ENCODE data around the gene GYPA. TPM values are rescaled to one million over a fixed set of nuclear protein-coding genes. Genes with fewer than 3 reads are reported as not detected.
"Not testable (repeated sequence)": the region's sequence is repeated elsewhere in the genome, so short reads cannot be mapped to it uniquely, and the experiment has no call there.

GYPA gene
- 1 to 10 TPM in 1 of 4 donors, not detected in 3; 4.2 TPM for total RNA-seq

- intact Hi-C loops (cut with DNase I; ENCODE audit: low total_unique reads); H3K36me3 ChIP-seq; H3K27me3 ChIP-seq; H3K9me3 ChIP-seq; H3K27ac ChIP-seq; H3K4me3 ChIP-seq; H3K4me1 ChIP-seq; DNase-seq: not testable (repeated sequence)
Measured at GRCh38 chr4:144140594-144141295, at the start of gene GYPA. GYPA (minus strand) TSS chr4:144140718; CDS start chr4:144140635, 83 bp downstream.

- intact Hi-C loops (cut with DNase I; ENCODE audit: low total_unique reads), result no loop called here
- no peak overlapping the region for H3K27ac ChIP-seq
Measured at GRCh38 chr4:144190009-144190408, 49.5 kb upstream of the GYPA start.

GRCh38 chr4:144189121-144189520 lies 48.6 kb upstream of the GYPA start:
- Histone ChIP-seq H3K4me3 (no peak overlapping the region), H3K27ac (no peak overlapping the region), H3K27me3 (no peaks in the 10 kb centered on the region), H3K36me3 (no peaks in the 10 kb centered on the region), H3K9me3 (no peaks in the 10 kb centered on the region), H3K4me1 (no peaks in the 10 kb centered on the region)
- TF ChIP-seq, protein P1, sequence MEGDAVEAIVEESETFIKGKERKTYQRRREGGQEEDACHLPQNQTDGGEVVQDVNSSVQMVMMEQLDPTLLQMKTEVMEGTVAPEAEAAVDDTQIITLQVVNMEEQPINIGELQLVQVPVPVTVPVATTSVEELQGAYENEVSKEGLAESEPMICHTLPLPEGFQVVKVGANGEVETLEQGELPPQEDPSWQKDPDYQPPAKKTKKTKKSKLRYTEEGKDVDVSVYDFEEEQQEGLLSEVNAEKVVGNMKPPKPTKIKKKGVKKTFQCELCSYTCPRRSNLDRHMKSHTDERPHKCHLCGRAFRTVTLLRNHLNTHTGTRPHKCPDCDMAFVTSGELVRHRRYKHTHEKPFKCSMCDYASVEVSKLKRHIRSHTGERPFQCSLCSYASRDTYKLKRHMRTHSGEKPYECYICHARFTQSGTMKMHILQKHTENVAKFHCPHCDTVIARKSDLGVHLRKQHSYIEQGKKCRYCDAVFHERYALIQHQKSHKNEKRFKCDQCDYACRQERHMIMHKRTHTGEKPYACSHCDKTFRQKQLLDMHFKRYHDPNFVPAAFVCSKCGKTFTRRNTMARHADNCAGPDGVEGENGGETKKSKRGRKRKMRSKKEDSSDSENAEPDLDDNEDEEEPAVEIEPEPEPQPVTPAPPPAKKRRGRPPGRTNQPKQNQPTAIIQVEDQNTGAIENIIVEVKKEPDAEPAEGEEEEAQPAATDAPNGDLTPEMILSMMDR (IDR thresholded peaks at IDR 0.05), result no peak
- intact Hi-C loops (cut with DNase I; ENCODE audit: low total_unique reads), result no loop called here
- DNase-seq, result no peak

More at GRCh38 chr4:144190009-144190408, 49.5 kb upstream of the GYPA start:
- Histone ChIP-seq H3K4me1 (no peaks in the 10 kb centered on the region), H3K36me3 (no peaks in the 10 kb centered on the region), H3K27me3 (no peaks in the 10 kb centered on the region), H3K9me3 (no peaks in the 10 kb centered on the region), H3K4me3 (no peak overlapping the region)
- DNase-seq, result no peak
- no peak for TF ChIP-seq POLR2A (IDR thresholded peaks at IDR 0.05)
- TF ChIP-seq, protein P1 (IDR thresholded peaks at IDR 0.05), result no peak

DNA sequence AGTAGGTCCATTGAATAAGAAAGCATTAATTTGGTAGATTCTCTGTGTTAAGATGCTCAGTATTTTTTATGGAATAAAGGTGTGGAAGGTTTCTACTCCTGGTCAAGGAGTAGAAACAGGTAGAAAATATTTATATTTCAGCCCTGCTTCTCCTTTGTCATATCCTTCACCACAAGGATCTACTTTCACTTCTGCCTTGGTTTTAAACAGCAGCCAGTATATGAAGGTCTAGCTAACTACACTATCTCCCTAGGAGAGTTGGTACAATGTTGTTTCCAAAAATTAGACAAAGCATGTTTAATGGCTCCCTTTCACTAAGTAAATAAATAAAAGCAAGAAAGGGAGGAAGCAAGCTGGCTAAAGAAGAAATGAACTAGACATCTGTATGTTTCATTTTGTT lies 44.6 kb upstream of the GYPA start:
- H3K27me3 ChIP-seq, result no peaks in the 10 kb centered on the region
- no peak overlapping the region for H3K4me3 ChIP-seq
- no peak for TF ChIP-seq POLR2A (IDR thresholded peaks at IDR 0.05)
- TF ChIP-seq, protein P1 (IDR thresholded peaks at IDR 0.05), result no peak
- no peaks in the 10 kb centered on the region for H3K9me3 ChIP-seq
- intact Hi-C loops (cut with DNase I; ENCODE audit: low total_unique reads), result no loop called here
- H3K27ac ChIP-seq, result no peak overlapping the region
- H3K4me1 ChIP-seq, result no peaks in the 10 kb centered on the region
- no peak for DNase-seq
- no peaks in the 10 kb centered on the region for H3K36me3 ChIP-seq

DNA sequence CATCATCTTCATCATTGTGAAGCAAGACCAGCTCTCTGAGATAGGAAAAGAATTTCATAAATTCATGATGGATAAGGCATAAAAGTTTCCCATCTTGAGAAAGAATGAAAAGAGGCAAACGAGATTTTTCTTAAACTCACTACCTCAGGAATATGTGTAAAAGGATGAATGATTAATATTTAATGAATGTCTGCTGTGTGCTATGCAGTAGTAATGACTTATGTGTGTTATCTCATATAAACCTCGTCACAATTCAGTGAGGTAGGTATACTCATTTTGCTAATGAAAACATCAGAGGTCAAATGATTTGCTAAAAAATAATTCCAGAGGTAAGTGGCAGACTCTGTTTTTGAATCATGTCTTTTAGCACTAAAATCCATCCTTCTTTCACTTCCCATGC lies 42.6 kb upstream of the GYPA start:
- Histone ChIP-seq H3K36me3 (no peaks in the 10 kb centered on the region), H3K27me3 (no peaks in the 10 kb centered on the region), H3K4me1 (no peaks in the 10 kb centered on the region), H3K9me3 (no peaks in the 10 kb centered on the region), H3K4me3 (no peak overlapping the region), H3K27ac (no peak overlapping the region)
- intact Hi-C loops (cut with DNase I; ENCODE audit: low total_unique reads), result no loop called here
- TF ChIP-seq, protein P1 (IDR thresholded peaks at IDR 0.05), result no peak
- TF ChIP-seq POLR2A (IDR thresholded peaks at IDR 0.05), result no peak
- no peak for DNase-seq

Data from uterus (tissue), 4 donors.